Amniotic epithelial cell (primary cell): ENCODE measurements around the gene SETDB2.

Experiments
- DNase-seq: peaks from one replicate; pipeline ENCODE4 v3.0.0-alpha.2; 2010; ENCODE audit warnings: low read depth

SETDB2 gene

DNA sequence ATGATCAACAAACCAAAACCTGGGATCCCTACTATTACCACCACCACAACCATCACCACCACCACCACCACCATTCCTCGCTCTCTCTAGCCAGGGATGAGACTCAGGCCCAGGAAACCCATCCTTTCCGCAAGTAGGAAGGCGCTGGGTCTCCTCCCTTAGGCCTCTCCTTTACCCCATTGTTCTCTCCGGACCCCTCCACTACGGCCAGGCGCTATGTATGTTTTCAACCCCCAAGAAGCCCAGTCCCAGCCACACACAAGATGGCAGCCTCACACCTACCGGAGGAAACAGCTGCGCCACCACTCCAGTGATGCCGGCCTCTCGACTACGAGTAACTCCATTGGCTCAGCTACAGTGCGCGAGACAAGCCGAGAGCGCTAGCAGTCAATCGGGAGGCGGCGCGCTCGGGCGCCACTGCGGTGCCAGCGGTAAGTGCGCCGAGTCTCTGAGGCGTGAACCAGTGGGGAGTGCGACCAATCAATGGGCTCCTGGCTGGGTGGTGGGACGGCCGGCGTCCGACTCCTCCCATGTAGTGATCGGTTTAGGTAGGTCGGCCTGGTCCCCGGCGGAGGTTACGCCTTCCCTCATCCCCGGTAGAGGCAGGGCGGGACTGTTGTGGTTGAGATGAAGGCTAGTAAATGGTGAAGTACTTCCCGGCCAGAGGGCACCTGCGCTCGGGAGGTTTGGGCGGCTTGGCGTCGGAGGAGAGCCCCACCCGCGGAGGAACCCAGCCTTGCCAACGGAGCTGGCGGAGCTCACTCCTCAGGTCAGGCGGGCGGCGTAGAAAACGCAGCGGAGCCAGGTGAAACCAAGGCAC, at the start of gene SETDB2, which contains the start of gene CAB39L:
Gene SETDB2, plus strand, starts transcription at position 571 of the 820 bp plus-strand sequence. CDS start 7,620 bp downstream, outside the sequence.
Gene CAB39L, minus strand, starts transcription at position 361 of the 820 bp plus-strand sequence. CDS start 61,154 bp downstream, outside the sequence.
- DNase-seq = peak; percentile 99

- no peak for DNase-seq
Measured at GRCh38 chr13:49395451-49395865, 48.6 kb upstream of the SETDB2 start.

DNA sequence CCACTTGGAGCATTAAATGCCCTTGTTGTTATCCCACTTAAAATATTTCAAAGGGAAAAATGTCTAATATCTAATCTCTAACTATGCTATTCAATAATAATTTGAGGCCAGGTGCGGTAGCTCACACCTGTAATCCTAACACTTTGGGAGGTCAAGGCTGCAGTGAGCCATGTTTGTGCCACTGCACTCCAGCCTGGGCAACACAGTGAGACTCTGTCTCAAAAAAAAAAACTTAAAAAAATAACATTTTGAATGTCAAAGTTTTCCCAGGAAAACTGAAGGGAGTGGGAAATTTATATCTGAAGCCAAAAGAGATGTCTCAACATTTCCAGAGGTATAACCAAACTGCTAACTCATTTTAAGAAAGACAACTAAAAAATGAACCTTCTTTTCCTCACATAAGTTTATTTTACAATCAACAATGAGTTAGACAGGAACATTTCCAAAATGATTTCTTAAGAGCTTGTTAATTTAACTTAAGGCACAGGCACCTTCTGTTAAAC, 48.1 kb upstream of the SETDB2 start:
- DNase-seq = no peak

DNA sequence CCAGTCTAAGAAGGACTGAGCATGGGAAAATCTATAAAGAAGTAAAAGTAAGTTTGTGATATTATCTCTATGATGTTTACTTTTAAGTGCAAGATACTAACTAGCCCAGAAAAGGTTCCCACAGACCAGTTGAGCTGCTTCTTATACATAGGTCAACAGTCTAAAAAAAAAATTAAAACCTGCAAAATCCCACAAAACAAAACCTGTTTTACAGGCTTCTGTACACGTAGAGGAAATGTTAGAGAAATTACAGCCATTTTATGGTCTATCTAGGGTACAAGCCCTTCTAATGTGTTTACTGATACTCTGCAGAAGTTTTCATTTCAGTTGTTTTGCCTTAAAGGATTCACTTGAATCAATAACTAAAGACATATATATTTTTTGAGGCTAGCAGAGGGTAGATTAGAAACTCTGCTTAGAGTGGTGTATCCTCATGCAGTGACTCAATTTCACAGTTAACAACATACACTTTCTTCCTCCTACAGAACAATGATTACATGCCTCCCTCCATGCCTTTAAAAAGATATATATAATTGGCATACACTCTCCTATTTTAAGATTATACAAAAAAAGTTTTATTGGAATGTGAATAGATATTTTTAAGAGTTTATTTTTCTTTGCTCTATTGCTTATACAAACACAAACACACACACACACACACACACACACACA, 44.1 kb upstream of the SETDB2 start:
- DNase-seq = no peak

DNA sequence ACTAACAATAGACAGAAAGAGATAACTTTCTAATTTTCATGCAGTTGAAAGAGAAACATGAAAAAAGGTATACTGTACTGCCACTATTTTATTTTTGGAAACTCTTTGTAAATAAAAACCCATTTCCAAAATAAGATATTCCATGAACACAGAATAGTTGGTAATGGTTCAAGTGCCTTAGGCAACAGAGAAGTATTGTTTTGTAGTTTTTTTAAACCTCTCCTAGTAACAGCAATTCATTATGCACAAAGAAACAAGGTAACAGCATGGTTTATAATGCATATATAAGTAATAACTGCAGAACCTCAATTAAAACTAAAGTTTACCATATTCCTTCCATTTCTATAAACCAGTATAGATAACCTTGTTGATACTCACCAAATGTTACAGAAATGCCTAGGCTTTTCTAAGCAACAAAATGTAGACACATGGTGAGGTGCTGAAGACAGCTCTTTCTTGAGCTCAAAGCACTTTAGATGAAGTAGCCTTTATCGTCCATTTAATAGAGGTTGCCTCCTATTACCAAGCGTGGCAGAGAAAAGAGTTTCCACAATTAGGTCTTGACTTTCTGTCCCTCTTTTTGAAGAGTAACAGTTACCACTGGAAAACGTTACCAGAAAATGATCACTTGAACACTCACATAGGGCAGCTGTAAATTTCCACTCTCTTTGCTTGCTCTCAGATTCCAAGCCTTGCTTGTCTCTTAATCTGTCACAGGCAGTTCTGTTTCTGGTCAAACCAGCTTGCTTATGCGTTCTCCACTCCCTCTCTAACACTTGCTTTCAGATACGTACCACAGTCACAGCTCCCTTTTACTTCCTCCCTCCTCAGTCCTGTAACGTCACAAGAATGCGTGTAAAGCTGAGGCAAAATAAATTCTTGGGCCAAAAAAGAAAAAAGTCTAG, 43.1 kb upstream of the SETDB2 start:
- peak; percentile 69 for DNase-seq

DNA sequence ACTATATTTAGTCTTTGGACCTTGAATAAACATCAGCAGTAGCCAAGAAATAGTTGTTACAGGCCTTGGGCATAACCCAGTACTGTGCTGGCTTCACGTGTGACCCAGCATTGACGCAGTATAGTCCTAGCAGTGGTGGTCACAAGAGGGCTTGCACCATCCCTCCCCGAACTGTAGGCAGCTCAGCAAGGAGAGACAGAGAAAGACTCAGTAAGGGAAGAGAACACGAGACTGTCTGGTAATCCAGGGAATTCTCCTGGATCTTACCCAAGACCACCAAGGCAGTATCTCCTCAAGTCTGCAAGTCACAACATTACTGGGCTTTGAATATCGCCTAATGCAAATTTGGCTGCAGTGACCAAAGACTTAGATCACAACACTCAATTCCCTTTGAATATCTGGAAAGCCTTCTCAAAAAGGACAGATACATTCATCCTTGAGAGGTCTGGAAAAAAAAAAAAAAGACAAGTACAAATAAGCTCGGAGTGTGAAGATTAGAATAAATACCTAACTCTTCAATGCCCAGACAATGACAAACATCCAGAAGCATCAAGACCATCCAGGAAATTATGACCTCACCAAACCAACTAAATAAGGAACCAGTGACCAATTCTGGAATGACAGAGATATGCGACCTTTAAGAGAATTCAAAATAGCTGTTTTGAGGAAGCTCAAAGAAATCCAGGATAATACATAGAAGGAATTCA, 39.9 kb upstream of the SETDB2 start:
- DNase-seq = no peak

- no peak for DNase-seq
Measured at GRCh38 chr13:49404703-49405020, 39.4 kb upstream of the SETDB2 start.

- no peak for DNase-seq
Measured at GRCh38 chr13:49407068-49407467, 37.0 kb upstream of the SETDB2 start.

DNA sequence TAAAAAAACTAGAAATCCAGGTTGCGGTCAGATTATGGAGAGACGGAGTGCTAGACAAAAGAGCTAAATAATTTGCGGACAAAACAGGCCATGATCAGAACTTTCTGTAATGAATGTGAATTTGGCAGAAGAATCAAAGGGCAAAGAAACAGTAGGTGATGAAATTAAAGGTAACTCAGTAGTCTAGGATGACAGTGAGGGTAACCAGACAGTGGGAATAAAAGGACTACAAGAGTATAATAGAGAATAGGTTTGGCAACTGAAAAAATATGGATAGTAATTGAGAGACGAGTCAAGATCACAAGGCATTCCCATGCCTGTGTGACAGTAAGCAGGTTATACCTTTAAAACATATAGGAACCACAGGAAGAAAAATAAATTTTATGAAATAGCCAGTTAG, 36.1 kb upstream of the SETDB2 start:
- DNase-seq = no peak

DNA sequence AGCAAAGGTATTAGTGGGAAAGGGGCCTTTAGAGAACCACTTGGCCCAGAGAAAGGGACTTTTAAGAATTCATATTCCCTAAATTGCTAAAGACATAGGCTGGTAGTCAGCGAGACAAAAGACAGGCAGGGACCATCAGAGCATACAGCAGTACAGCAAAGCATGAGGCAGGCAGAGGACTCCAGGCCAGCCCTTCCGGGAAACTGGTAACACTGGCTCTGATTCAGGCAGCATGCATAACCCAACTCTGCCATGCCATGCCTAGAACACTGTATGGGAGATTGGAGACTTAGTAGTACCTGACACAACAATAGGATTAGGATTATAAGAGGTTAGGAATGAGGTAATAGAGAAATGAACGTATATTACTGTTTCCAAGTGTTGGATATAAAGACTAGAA, 35.1 kb upstream of the SETDB2 start:
- no peak for DNase-seq

GRCh38 chr13:49410006-49410405, 34.1 kb upstream of the SETDB2 start:
- DNase-seq = no peak

- no peak for DNase-seq
Measured at GRCh38 chr13:49410477-49410876, 33.6 kb upstream of the SETDB2 start.

- DNase-seq = no peak
Measured at GRCh38 chr13:49411353-49411752, 32.7 kb upstream of the SETDB2 start.

GRCh38 chr13:49412749-49413148, 31.3 kb upstream of the SETDB2 start:
- no peak for DNase-seq

DNA sequence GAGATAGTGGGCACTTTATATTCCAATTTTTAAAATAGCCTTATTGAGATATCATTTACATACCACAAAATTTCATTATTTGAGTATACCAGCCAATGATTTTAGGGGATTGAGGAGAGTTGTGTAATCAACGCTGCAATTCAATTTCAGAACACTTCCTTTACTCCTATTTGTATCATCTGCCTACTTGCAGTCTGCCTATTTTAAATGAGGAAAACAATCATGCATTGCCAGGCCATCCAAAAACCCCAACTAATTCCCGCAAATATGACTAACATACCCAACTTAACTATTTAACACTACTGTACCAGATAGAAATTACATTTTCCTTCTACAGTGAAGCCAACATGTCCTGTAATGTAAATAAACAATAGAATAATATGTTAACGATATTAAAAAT, 26.9 kb upstream of the SETDB2 start:
- no peak for DNase-seq

DNA sequence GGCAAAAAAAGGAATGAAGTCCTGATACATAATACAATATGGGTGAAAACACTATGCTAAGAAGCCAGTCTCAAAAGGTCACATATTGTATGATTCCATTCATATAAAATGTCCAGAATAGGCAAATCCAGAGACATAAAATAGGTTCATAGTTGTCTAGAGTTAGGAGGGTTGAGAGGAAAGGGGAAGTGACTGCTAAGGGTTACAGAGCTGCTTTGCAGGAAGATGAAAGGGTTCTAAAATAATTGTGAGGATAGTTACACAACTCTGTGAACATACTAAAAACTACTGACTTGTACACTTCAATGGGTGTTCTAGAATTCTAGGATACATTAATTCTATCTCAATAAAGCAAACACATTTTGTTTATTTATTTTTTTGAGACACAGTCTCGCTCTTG, 25.9 kb upstream of the SETDB2 start:
- no peak for DNase-seq

DNA sequence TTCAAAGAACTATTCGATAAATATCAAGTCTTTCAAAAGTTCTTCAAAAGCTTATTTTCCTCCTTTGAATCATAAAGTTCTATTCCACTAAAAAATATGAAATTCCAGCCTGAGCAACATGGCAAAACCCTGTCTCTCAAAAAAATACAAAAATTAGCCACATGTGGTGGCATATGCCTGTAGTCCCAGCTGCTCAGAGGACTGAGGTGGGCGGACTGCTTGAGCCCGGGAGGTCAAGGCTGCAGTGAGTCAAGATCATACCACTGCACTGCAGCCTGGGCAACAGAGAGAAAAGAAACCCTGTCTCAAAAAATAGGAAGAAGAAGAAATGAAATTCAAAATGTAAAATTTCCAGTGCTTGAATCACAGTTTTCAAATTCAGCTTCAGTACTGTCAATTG, 24.8 kb upstream of the SETDB2 start:
- peak; percentile 22 for DNase-seq

GRCh38 chr13:49421391-49421790, 22.7 kb upstream of the SETDB2 start:
- DNase-seq = peak; percentile 40

DNA sequence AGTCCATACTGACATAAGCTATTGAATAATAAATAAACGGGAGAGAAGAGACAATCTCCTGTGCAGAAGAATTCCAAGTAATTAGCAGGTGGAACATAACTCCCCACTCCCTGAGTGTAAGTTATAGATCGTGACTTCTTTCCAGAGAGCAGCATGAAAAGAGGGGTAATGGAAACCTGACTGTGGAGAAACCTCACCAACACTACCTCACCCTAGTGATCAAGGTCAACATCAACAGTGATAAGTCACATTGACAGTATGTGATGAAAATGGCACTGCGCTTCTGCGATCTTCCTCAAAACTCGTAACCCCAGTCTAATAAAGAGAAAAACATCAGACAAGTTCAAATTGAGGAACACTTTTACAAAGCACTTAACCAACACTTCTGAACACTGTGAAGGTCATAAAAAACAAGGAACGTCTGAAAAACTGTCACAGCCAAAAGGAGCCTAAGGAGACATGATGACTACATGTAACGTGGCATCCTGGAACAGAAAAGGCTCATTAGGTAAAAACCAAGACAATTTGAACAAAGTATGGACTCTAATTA, 20.0 kb upstream of the SETDB2 start:
- DNase-seq = no peak

DNA sequence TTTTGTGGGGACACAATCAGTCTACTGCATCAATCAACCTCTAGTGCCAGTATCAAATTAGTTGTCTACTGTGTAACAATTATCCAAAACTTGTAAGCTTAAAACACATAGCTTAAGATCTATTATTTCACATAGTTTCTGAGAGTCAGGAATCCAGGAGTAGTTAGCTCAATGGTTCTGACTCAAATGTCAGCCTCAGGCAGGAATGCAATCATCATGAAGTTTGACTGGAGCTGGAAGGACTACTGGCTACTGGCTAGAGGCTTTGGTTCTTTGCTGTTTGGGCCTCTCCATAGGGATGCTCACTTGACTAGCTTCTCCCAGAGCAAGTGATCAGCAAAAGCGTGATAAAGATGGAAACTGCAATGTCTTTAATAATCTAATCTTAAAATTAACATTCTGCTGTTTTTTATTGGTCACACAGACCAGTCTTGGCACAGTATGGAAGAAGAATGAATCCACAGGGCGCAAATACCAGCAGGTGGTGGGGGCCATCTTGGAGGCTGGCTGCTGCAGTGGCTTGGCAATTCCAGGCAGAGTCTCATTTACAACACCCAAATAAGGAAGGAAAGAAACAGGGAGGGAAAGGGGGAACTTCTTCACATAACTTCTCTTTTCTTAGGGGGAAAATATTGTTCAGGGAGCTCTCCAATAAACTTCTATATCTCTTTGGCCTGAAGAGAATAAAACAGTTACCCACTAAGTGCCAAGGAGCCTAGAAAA, 15.9 kb upstream of the SETDB2 start:
- no peak for DNase-seq

- DNase-seq = no peak
Measured at GRCh38 chr13:49429121-49429520, 15.0 kb upstream of the SETDB2 start.
